ENCODE measurements around the gene CAMTA1.

DNA sequence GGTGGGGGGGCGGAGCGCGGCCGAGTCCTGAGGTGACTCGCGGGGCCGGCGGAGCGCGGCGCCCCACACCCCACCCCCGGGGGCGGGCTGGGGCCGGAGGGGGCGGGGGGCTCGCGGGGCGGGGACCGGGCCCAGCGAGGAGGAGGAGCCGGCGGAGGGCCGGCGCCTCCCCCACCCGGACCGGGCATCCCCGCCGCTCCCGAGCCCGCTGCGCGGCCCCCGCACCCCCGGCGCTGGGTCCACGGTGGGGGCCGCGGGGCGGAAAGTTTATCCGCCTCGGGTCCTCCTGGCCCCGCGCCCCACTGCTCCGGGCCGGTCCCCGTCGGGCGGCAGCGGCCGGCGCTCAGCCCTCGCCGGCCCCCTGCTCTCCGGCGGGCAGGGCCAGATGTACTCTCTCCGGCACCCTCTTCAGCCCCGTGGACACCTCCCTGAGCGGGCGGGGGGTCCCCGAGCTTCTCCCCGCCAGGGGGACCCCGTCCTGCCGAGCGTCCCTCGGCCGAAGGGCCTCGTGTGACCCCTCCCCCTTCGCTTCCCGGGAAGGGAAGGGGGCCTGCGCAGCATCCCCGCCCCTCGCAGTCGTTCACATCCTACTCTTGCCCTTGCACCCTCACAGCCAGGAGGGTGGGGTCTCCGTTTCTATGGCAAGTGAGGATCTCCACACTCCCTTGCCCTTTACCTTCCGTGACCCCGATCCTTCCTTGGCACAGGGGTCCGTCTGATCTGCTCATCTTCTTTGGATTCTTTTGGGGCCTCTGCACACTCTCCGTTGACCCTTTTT is 663 bp downstream of the CAMTA1 start:
- no peak for TF ChIP-seq POLR2A (IDR thresholded peaks at IDR 0.05)
- TF ChIP-seq, protein P1, sequence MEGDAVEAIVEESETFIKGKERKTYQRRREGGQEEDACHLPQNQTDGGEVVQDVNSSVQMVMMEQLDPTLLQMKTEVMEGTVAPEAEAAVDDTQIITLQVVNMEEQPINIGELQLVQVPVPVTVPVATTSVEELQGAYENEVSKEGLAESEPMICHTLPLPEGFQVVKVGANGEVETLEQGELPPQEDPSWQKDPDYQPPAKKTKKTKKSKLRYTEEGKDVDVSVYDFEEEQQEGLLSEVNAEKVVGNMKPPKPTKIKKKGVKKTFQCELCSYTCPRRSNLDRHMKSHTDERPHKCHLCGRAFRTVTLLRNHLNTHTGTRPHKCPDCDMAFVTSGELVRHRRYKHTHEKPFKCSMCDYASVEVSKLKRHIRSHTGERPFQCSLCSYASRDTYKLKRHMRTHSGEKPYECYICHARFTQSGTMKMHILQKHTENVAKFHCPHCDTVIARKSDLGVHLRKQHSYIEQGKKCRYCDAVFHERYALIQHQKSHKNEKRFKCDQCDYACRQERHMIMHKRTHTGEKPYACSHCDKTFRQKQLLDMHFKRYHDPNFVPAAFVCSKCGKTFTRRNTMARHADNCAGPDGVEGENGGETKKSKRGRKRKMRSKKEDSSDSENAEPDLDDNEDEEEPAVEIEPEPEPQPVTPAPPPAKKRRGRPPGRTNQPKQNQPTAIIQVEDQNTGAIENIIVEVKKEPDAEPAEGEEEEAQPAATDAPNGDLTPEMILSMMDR (IDR thresholded peaks at IDR 0.05): no peak
